ENCODE data around the gene MIF.

DNA sequence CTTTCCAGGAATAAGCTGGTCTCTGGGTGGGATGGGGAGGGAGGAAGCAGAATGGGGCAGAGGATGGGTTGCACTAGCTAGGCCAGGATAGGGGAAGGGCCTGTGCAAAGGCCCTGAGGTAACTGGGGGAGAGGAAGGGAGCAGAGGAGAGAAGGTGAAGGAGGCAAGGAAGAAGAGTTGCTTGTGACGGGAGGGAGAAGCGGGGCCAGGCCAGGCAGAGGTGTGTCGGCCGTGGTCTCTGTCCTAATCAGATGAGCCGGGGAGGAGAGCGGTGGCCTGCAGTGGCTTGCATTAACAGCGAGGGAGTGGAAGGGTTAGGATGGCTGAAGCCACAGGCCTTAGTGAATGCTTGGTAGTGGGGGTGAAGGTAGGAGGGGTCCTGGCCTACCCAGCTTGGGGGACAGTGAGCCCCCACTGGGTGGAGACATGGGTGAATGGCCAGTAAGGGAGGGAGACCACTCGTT, 49.4 kb upstream of the MIF start:
- TF ChIP-seq, protein P1, sequence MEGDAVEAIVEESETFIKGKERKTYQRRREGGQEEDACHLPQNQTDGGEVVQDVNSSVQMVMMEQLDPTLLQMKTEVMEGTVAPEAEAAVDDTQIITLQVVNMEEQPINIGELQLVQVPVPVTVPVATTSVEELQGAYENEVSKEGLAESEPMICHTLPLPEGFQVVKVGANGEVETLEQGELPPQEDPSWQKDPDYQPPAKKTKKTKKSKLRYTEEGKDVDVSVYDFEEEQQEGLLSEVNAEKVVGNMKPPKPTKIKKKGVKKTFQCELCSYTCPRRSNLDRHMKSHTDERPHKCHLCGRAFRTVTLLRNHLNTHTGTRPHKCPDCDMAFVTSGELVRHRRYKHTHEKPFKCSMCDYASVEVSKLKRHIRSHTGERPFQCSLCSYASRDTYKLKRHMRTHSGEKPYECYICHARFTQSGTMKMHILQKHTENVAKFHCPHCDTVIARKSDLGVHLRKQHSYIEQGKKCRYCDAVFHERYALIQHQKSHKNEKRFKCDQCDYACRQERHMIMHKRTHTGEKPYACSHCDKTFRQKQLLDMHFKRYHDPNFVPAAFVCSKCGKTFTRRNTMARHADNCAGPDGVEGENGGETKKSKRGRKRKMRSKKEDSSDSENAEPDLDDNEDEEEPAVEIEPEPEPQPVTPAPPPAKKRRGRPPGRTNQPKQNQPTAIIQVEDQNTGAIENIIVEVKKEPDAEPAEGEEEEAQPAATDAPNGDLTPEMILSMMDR (IDR thresholded peaks at IDR 0.05): no peak
- TF ChIP-seq POLR2A (IDR thresholded peaks at IDR 0.05): no peak
